Measurements from ENCODE around the gene DOK3.
A peak's percentile ranks its signal among the peaks of the same experiment; 100 is the strongest.

The DOK3 gene

GRCh38 chr5:177553671-177554429 is 44.2 kb upstream of the DOK3 start:
- Histone ChIP-seq H3K9me3 (ENCODE audit: low read length) (no peaks in the 10 kb centered on the region), H3K27ac (ENCODE audit: low read depth, low read length, poor library complexity, severe bottlenecking) (no peak overlapping the region), H3K4me3 (ENCODE audit: low read depth, low read length, poor library complexity, severe bottlenecking) (peak overlapping the region; percentile 100), H3K9me2 (ENCODE audit: low read depth, low read length) (no peaks in the 10 kb centered on the region), H3K4me2 (ENCODE audit: low read length) (peak overlapping the region; percentile 99), H3K36me3 (ENCODE audit: insufficient read depth, low read length) (peaks cover 27% of the 10 kb centered on the region; the same call in 1 of the 2 replicates), H3K79me2 (ENCODE audit: insufficient read depth, low read length) (peaks cover 45% of the 10 kb centered on the region), H4K20me1 (ENCODE audit: insufficient read depth, low read length) (no peaks in the 10 kb centered on the region), H3F3A (ENCODE audit: insufficient read depth, low read length) (no peaks in the 10 kb centered on the region), H3K4me1 (ENCODE audit: insufficient read depth, low read length, severe bottlenecking) (peaks cover 26% of the 10 kb centered on the region), H3K27me3 (ENCODE audit: insufficient read depth, low read length) (no peaks in the 10 kb centered on the region), H3K9ac (ENCODE audit: low read length) (peak overlapping the region; percentile 98), H2AFZ (ENCODE audit: low read length) (no peak overlapping the region)
- no peak for TF ChIP-seq CTCF (IDR thresholded peaks at IDR 0.05; ENCODE audit: low read length)
- no peak for TF ChIP-seq EZH2 (IDR thresholded peaks at IDR 0.05; ENCODE audit: borderline replicate concordance, low read length)

GRCh38 chr5:177552839-177553455 is 43.3 kb upstream of the DOK3 start:
- H3F3A ChIP-seq (ENCODE audit: insufficient read depth, low read length): no peaks in the 10 kb centered on the region
- no peak overlapping the region for H3K27ac ChIP-seq (ENCODE audit: low read depth, low read length, poor library complexity, severe bottlenecking)
- peaks cover 45% of the 10 kb centered on the region for H3K79me2 ChIP-seq (ENCODE audit: insufficient read depth, low read length)
- H3K4me1 ChIP-seq (ENCODE audit: insufficient read depth, low read length, severe bottlenecking): peaks cover 26% of the 10 kb centered on the region
- H3K9me2 ChIP-seq (ENCODE audit: low read depth, low read length): no peaks in the 10 kb centered on the region
- H3K9me3 ChIP-seq (ENCODE audit: low read length): no peaks in the 10 kb centered on the region
- H3K4me2 ChIP-seq (ENCODE audit: low read length): peak overlapping the region; percentile 99
- no peak for TF ChIP-seq EZH2 (IDR thresholded peaks at IDR 0.05; ENCODE audit: borderline replicate concordance, low read length)
- TF ChIP-seq CTCF (IDR thresholded peaks at IDR 0.05; ENCODE audit: low read length): no peak
- no peaks in the 10 kb centered on the region for H3K27me3 ChIP-seq (ENCODE audit: insufficient read depth, low read length)
- peak overlapping the region; percentile 98 for H3K9ac ChIP-seq (ENCODE audit: low read length)
- H2AFZ ChIP-seq (ENCODE audit: low read length): no peak overlapping the region
- no peaks in the 10 kb centered on the region for H4K20me1 ChIP-seq (ENCODE audit: insufficient read depth, low read length)
- peak overlapping the region; percentile 100 for H3K4me3 ChIP-seq (ENCODE audit: low read depth, low read length, poor library complexity, severe bottlenecking)
- H3K36me3 ChIP-seq (ENCODE audit: insufficient read depth, low read length): peaks cover 27% of the 10 kb centered on the region; the same call in 1 of the 2 replicates

GRCh38 chr5:177550122-177550521 is 40.5 kb upstream of the DOK3 start:
- H3K9ac ChIP-seq (ENCODE audit: low read length): no peak overlapping the region
- no peak overlapping the region for H2AFZ ChIP-seq (ENCODE audit: low read length)
- H3K9me3 ChIP-seq (ENCODE audit: low read length): no peaks in the 10 kb centered on the region
- no peak overlapping the region for H3K27ac ChIP-seq (ENCODE audit: low read depth, low read length, poor library complexity, severe bottlenecking)
- peaks cover 37% of the 10 kb centered on the region; the same call in 1 of the 2 replicates for H3K36me3 ChIP-seq (ENCODE audit: insufficient read depth, low read length)
- peaks cover 55% of the 10 kb centered on the region for H3K79me2 ChIP-seq (ENCODE audit: insufficient read depth, low read length)
- no peak for TF ChIP-seq CTCF (IDR thresholded peaks at IDR 0.05; ENCODE audit: low read length)
- no peak for TF ChIP-seq EZH2 (IDR thresholded peaks at IDR 0.05; ENCODE audit: borderline replicate concordance, low read length)
- H3F3A ChIP-seq (ENCODE audit: insufficient read depth, low read length): no peaks in the 10 kb centered on the region
- H3K4me3 ChIP-seq (ENCODE audit: low read depth, low read length, poor library complexity, severe bottlenecking): no peak overlapping the region
- H3K27me3 ChIP-seq (ENCODE audit: insufficient read depth, low read length): no peaks in the 10 kb centered on the region
- H3K4me2 ChIP-seq (ENCODE audit: low read length): no peak overlapping the region
- H3K4me1 ChIP-seq (ENCODE audit: insufficient read depth, low read length, severe bottlenecking): peaks cover 21% of the 10 kb centered on the region
- no peaks in the 10 kb centered on the region for H3K9me2 ChIP-seq (ENCODE audit: low read depth, low read length)
- H4K20me1 ChIP-seq (ENCODE audit: insufficient read depth, low read length): no peaks in the 10 kb centered on the region

Data from OCI-LY1 (cell line).